Testis (tissue), 2 donors: ENCODE measurements around the gene TMEM117.

Source experiments
- CTCF ChIP-seq, 3 experiments: fragments of 450-650 bp in 2 of 3; fragments of 200-600 bp in 1 of 3; sonication (generic) in 1 of 3; IDR thresholded peaks; one replicate each; pipeline ENCODE4 v1.5.1; 2016 to 2019; ENCODE audit warnings: antibody characterized with exemption in 3 of 3, mild to moderate bottlenecking in 2 of 3, moderate library complexity in 1 of 3
- POLR2A ChIP-seq: fragments of 450-650 bp; IDR thresholded peaks from one replicate; pipeline ENCODE4 v1.6.1; 2017; ENCODE audit warnings: antibody characterized with exemption, mild to moderate bottlenecking, moderate library complexity

DNA sequence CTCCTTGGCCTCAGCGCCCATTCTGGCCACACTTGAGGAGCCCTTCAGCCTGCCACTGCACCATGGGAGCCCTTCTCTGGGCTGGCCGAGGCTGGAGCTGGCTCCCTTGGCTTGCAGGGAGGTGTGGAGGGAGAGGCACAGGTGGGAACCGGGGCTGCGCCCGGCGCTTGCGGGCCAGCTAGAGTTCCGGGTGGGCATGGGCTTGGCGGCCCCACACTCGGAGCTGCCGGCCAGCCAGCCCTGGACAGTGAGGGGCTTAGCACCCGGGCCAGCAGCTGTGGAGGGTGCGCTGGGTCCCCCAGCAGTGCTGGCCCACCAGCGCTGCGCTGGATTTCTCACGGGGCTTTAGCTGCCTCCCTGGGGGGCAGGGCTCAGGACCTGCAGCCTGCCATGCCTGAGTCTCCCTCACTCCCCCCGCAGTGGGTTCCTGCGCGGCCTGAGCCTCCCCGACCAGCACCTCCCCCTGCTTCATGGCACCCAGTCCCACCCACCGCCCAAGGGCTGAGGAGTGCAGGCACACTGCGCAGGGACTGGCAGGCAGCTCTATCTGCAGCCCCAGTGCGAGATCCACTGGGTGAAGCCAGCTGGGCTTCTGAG lies 28.0 kb downstream of the TMEM117 start:
- TF ChIP-seq CTCF (IDR thresholded peaks at IDR 0.05), result no peak
- TF ChIP-seq POLR2A, result no peak
